HG03469 (cell line): Measurements from ENCODE around the gene ITSN1.

ENCODE experiments used
- ATAC-seq: cut with Tn5 transposase; IDR thresholded peaks from one replicate; pipeline ENCODE4 v1.9.1; 2021; ENCODE audit warnings: mild to moderate bottlenecking, moderate library complexity, moderate number of reproducible peaks; ENCODE audit not compliant: unreplicated experiment

Gene ITSN1

GRCh38 chr21:33677450-33677849, 35.1 kb downstream of the ITSN1 start:
- no peak for ATAC-seq

GRCh38 chr21:33680870-33681269, 38.6 kb downstream of the ITSN1 start:
- no peak for ATAC-seq

GRCh38 chr21:33682992-33683627, 40.8 kb downstream of the ITSN1 start:
- no peak for ATAC-seq

DNA sequence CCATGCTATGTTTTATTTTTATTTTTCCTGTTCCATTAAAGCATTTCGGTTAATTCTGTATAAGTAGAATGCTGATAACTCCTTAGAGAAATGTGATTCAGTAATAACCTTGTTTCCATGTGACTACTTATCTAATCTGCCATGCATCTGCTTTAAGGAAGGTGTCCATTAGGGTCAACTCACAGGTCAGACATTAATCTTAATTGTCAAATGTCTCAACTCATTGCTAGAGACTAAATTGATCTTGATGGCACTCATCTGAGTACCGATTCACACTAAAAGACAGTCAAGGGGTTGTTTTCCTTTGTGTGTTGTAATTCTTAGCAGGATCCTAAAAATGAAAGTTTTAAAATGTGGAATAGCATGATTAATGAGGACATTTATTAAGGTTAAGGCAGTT, 41.8 kb downstream of the ITSN1 start:
- ATAC-seq: no peak

- no peak for ATAC-seq
Observed at GRCh38 chr21:33684923-33685560, 42.7 kb downstream of the ITSN1 start.

DNA sequence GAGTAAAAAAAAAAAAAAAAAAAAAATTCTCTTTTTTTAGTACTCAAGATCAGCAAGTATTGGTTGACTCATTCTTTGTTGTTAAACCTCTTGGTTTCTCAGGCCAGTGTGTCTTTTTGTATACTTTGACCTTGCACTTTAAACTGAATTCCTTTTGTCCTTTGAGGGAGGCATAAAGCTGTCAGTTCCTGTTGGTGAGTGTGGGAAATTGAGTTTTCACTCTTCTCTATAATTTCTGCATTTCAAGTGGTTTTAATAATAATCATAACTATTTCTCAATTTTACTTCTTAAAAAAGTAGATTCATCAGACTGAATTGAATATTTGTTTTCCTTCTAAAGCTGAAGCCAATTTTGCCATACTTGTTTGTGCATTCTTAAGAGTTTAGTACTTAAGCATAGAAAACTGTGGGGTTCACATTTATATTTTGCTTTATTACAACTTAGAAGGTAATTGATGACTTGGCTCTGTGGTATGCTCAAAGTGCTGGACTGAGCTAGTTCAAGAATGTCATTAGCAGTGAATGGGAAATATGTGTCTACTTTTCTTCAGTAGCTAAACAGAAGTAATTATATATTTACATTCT, 43.4 kb downstream of the ITSN1 start:
- no peak for ATAC-seq

- ATAC-seq: no peak
Observed at GRCh38 chr21:33686386-33686785, 44.1 kb downstream of the ITSN1 start.

- ATAC-seq: no peak
Observed at GRCh38 chr21:33687634-33688033, 45.3 kb downstream of the ITSN1 start.

GRCh38 chr21:33688353-33688752, 46.1 kb downstream of the ITSN1 start:
- ATAC-seq: no peak

DNA sequence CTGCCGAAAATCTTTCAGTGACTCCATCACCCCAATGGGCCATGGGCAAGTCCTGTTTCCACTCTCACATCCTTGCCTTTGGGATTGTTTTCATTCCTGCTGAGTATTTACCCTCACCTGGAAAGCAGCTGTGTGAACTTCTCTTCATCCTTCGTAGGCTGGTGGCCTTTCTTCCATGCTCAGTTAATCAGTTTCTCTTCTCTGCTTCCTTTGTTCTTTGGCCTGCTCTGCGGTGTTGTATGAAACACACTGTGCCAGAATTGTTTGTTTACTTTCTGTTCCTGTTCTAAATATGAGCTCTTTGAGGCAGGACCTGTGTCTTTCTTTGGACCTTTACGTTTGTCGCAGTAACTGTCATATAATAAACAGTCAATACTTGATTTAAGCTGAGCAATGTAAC, 48.6 kb downstream of the ITSN1 start:
- no peak for ATAC-seq

DNA sequence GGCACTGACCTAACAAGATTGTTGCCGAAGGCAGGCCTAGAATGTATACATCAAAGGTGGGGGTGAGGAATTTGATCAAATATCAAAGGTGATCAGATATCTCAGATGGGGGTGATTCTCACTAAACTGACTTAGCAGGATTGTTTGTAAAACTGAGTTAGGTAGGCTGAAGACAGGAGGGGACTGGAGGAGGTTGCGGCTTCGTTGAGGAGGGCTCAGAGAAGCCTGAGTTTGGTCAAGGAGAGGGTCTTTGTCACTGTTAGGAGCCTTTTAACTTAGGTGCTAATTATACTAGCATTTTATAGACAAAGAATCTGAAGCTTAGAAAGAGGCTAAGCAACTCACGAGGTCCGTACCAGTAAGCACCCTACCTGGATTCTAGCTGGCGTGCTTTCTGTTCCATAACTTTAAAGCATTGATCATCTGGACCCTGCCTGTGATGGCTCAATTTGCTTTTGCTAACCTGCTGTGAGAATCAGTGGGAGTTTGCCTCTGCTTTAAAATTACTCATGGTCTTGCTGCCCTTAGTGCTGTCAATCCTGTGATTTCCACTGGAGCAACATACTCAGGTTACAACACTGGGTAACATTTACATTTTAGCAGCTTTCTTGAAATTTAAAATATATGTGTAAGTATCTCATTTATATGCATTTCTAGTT, 49.8 kb downstream of the ITSN1 start:
- ATAC-seq: no peak

DNA sequence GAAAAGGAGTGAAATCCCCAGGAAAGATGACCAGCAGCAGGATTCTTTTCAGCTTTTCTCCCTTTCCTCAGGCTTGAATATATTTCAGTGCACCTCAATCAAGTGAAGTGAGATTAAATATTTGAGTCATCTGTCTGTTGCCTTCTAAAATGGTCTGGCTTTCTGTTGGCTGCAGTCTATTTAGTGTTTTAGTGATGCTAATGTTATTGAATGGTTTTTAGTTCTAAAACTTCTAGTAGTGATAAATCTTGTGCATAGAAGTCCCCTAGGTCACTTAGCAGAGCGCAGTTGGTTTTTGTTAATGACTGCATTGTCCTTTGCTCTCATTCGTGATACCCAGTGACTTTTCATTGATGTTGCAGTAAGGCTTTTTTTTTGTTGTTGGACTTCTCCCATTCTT, 53.5 kb downstream of the ITSN1 start:
- no peak for ATAC-seq

DNA sequence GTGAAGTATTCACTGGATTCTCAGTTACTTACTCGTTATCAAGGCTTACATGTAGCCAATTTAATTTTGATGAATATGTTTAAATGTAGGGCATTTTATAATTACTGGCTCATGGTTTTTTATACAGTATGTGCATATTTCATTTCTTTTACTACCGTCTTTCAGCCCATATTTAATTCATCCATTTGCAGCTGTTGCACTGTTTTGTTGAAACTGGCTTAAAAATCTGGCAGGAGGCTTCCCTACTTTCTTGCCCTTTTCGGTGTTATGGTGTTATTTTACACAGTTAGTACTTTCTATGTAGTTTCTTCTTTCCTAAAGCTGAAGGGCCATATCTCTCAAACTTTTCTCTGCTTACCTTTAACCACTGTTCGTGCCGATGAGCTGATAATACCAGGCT, 54.2 kb downstream of the ITSN1 start:
- ATAC-seq: no peak

GRCh38 chr21:33698087-33698860, 56.0 kb downstream of the ITSN1 start:
- no peak for ATAC-seq

DNA sequence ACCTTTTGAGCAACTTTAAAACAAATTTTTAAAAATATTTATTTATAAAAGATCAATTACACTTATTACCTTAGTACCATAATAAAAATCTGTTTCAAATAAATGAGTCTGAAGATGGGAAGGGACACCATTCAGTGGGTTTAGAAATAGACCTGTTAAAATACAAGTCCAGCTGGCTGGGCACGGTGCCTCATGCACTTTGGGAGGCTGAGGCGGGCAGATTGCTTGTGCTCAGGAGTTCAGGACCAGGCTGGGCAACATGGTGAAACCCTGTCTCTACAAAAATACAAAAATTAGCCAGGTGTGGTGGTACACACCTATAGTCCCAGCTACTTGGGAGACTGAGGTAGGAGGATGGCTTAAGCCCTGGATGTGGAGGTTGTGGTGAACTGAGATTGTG, 57.0 kb downstream of the ITSN1 start:
- no peak for ATAC-seq

DNA sequence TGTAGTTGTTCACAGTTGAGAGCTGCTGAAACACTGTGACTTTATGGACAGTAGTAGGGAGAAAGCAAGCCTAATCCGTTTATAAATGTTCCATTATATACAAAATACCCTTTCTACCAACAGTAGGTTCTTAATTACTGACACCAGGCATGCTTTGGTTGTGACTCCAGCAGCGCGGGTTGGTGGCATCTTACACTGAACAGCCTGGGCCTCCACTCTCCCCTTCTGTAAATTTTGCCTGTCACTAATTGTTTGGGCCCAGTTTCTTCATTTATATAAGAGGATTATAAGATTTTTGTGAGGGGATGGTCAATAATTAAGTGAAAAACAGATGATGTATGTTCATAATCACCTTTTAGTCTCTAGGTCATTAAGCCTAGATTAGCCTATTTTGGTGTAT, 58.2 kb downstream of the ITSN1 start:
- no peak for ATAC-seq

DNA sequence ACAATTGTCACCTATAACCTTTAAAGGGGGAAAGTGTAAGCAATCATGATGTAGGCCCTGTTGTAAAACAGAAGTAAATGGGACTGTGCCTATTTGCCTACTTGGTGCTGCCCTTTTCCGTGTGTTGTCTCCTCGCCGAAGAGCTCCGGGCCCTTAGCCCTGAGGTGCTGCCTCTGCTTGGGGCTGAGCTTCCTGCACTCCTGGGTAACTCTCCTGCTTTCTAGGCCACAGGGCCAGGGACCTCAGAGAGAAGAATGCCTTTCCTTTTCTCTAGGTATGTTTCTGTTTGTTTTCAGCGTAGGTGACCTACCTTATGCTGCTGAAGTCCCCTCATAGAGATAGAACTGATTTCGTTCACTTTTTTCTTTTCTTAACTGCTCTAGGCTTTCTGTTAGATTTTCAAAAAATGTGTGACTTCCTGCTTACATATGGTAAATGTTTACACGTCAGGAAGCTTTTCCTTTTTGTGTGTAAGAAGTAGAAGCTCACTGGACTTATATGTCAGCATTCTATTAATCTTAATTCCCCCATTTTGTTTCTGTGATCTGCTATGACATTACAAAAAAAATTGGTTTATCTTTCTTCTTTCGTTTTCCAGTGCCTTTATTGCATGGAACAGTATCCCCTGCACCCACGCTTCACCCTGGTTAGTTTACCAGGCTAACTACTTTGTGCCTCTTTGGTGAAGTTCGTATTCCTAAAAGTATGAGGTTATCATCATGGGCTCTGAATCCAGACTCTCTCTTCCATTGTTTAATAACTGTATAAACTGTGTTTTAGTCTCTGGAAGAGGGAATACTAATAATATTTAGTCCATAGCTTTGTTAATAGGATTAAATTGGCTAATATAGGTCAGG, 61.7 kb downstream of the ITSN1 start:
- ATAC-seq: no peak

GRCh38 chr21:33707846-33708245, 65.5 kb downstream of the ITSN1 start:
- no peak for ATAC-seq

- no peak for ATAC-seq
Observed at GRCh38 chr21:33708874-33709273, 66.6 kb downstream of the ITSN1 start.

DNA sequence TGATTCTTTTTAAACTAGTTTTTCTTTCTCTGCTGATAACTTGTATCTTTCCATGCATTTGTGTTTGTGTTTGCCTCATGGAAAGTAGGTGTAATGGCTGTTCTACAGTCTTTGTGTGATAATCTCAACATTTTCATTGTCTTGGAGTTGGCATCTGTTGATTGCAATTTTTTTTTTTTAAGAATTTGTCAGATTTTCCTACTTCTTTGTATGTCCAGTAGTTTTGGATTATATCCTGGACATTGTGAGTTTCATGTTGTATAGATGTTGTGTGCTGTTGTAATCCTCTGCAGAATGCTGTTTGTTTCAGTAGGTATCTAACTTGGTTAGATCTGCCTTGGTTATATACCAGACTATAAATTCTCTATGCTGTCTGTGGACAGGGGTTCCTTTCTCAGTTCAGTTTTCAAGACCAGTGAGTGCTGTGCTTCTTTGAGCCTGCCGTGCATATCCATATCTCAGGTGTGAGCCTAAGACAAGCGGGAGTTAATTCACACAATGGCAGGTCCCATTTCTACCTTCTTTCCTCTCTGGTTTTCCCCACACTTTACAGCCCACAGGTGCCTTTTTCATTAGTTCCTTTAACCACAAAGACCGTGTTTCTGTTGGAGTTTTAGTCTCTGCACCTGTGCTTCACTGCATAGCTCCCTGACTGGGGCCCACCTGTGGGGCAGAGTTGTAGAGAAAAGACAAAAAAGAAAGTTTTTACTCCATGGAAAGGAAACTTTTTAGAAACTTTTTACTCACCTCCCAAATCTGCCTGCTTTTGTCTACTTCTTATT, 69.9 kb downstream of the ITSN1 start:
- ATAC-seq: no peak
